GM12874 (cell line): ENCODE measurements around the gene FBXO42.

Source experiments
- TF ChIP-seq, protein P1 (sequence below): IDR thresholded peaks from 2 replicates; pipeline ENCODE4 v1.5.1; 2011; ENCODE audit warnings: low read depth, mild to moderate bottlenecking, control low read depth, low read length, moderate library complexity; ENCODE audit not compliant: insufficient read depth

The FBXO42 gene

DNA sequence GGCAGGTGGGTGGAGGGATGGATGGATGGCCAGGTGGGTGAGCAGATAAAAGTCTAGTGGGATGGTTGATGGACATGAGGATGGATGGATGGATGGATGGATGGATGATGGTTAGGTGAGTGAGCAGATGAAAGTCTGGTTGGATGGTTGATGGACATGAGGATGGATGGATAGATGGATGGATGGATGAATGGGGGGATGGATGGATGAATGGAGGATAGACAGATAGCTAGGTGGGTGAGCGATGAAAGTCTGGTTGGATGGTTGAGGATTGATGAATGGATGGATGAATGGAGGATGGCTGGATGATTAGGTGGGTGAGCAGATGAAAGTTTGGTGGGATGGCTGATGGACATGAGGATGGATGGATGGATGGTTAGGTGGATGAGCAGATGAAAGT is 130.8 kb downstream of the FBXO42 start:
- TF ChIP-seq, protein P1, sequence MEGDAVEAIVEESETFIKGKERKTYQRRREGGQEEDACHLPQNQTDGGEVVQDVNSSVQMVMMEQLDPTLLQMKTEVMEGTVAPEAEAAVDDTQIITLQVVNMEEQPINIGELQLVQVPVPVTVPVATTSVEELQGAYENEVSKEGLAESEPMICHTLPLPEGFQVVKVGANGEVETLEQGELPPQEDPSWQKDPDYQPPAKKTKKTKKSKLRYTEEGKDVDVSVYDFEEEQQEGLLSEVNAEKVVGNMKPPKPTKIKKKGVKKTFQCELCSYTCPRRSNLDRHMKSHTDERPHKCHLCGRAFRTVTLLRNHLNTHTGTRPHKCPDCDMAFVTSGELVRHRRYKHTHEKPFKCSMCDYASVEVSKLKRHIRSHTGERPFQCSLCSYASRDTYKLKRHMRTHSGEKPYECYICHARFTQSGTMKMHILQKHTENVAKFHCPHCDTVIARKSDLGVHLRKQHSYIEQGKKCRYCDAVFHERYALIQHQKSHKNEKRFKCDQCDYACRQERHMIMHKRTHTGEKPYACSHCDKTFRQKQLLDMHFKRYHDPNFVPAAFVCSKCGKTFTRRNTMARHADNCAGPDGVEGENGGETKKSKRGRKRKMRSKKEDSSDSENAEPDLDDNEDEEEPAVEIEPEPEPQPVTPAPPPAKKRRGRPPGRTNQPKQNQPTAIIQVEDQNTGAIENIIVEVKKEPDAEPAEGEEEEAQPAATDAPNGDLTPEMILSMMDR: no peak

DNA sequence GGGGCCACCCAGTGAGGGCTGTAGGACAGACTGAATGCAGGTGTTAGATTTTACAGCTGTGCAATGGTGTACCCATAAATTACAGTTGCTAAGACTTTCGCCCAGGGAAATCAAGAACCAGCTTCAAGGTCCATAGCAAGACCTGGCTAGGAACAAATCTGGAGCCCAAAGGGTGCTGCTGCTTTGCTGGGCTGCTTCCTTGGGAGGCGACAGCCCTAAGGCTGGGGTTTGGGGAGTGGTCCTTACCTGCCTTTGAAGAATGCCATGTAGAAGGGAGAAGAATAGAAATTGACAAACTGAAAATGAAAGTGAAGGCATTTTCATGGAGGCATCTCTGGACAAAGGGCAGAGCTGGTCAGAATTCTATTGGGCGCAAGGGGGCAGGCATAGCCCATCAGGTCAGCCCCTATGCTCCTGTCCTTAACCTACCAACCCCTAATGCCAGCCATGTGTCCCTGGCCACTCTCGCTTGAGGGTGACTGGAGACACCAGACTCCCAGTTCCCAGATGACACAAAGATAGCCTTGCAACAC is 132.2 kb downstream of the FBXO42 start:
- TF ChIP-seq, protein P1: no peak

DNA sequence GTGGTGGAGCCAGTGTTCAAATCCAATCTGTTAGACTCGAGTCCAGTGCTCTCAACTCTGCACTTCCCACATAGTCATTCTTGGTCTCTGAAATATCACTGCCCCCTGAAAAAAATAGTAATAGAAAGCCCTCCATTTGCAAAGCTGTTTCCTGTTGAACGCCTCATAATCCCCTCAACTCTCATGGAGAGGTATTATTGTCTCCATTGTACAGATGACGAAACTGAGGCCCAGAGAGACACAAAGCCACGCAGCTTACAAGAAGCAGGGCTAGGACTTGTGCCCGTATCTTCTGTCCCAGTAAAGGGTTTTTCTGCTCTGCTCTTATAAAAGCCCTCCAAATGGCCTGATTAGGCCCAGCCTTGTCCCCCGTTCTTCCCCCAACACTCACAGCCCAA is 133.6 kb downstream of the FBXO42 start:
- TF ChIP-seq, protein P1: no peak

DNA sequence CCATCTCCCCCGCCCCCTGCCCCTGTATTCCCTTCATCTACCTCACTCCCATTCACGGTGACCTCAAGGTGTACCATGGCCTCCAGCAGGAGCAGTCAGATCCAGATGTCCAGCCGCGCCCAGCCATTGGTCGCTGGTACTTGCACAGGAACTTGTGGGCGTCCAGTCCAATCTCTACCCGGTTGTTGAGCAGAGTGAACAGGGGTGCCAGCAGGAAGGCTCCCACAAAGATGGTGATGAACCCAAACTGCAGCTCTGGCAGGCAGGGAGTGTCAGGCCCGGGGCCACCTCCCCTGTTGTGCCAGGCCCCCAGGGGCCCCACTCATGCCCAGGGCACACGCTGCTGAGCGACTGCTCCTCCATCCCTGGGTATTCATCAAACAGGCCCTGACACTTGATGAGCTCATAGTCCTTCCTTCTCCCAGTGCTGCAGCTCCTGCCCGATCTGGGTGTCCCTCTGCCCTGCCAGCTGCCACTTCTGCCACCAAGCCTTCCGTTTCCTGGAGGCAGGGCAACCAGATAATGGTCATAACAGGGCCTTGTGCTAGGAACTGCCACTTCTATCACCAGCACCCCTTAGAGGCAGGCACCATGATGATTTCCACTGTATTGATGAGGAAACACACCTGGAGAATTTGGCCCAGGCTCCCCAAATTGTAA is 134.1 kb downstream of the FBXO42 start:
- TF ChIP-seq, protein P1: no peak

DNA sequence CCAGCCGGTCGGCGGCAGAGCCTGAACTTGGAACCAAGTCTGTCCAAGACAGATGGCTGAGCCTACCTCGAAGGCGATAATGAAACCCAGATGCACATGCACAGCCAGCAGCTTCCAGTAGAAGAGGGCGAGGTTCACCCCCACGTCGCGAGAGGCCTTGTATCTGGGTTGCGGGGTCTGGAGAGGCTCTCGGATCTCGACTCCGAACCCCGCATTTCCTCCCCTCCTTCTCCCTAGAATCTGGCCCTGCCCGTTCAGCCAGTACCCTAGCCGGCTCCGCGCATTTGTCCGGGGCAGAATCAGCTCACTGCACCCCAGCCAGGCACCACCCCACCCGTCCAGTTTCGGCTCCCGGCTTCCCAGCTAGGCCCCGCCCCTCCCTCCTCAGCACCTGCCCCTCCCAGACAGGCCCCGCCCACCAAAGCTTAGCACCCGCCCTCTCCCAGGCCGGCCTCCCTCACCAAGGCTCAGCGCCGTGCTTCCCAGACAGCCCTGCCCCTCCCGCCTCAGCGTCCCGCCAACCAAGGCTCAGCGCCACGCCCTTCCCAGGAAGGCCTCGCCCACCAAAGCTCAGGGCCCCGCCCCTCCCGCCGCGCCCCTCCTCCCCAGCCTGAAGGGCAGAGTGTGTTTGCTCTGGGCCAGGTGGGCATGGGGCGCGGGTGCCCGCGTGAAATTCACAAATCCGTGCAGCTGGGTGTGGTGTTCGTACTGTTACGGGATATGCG is 135.1 kb downstream of the FBXO42 start:
- TF ChIP-seq, protein P1: no peak

DNA sequence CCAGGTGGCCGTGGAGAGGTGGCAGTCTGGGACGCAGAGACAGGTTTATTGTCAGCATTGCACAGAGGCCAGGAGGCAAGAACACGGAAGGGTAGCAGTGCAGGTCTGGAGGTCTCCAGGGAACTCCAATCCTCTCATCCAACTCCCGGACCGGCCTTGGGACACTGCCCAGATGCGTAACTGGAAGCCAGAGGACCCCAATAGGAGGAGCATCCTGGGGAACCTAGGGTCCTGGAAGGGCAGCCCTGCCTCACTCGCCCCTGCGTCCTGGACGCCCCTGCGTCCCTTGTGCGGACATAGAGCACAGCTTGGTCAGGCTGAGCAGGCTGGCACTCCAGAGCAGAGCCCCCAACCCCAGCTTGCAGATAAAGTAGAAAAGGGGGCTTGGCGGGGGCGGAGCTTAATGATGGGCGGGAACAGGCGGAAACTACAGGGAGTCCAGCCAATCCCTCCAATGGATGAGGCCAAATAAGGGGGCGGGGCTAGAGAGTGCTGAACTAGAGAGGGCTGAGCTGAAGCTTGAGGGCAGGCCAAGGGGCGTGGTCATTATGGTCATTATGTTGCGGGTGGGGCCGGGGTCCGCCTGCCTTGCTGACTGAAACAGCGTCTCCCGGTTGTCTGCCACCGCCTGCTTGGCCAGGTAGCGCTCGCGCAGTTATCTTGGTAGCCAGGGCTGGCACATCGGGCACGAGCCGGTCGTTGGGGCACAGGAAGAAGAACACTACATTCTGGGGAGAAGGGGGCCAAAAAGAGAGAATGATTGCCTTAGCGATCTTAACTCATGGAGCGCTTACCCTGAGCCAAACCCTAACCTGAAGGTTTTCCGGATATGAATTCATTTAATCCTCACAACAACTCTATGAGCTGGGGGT is 136.2 kb downstream of the FBXO42 start:
- TF ChIP-seq, protein P1: no peak

DNA sequence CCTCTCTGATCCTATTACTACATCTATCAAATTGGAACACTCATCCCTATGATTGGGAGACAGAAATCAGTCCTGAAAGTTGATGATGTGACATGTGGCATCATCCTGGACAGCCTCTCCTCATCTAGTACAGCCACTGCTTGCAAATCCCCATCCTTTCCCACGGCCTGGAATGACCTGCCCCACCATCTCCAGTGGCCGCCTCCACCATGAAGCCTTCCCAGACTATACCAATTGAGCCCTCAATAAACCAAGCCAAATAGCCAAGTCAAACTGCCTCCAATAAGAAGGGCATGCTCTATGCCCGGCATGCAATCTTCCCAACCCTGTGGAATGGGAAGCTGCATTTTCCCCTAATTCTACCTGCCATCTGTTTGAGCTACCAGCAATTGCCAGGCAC is 139.3 kb downstream of the FBXO42 start:
- TF ChIP-seq, protein P1: no peak
